B cell (primary cell): ENCODE results near the gene CENPL. TPM values are rescaled to one million over a fixed set of nuclear protein-coding genes. Genes with fewer than 3 reads are reported as not detected.

Experiments
- ATAC-seq: fragments of 200-7000 bp; cut with Tn5 transposase; one replicate; pipeline ENCODE4 v1.10.0; 2021; ENCODE audit warnings: low read depth, mild to moderate bottlenecking, moderate number of reproducible peaks, moderate library complexity
- CTCF ChIA-PET: fragments of 350-600 bp; sonication (Branson Sonifier 250); formaldehyde crosslinking; loops from one replicate; lab custom pipeline; 2021; ENCODE audit warnings: antibody characterized with exemption, inconsistent platforms; lab: Charles Lee
- POLR2A ChIA-PET: fragments of 350-600 bp; sonication (Branson Sonifier 250); formaldehyde crosslinking; loops from one replicate; lab custom pipeline; 2021; ENCODE audit warnings: antibody characterized with exemption; lab: Charles Lee
- DNase-seq: peaks from one replicate; pipeline ENCODE4 v3.0.0; 2013
- H2AFZ ChIP-seq: 2 replicates; pipeline ENCODE4 v1.6.1; 2012; ENCODE audit warnings: mild to moderate bottlenecking, low read depth, low read length; ENCODE audit not compliant: insufficient read depth, poor library complexity, severe bottlenecking
- H3K27ac ChIP-seq, 2 donors: 1 replicate in 1 of 2; 2 replicates in 1 of 2; pipeline ENCODE4 v1.5.1; 2012 to 2013; ENCODE audit warnings: low read length in 2 of 2, mild to moderate bottlenecking in 2 of 2, moderate library complexity in 1 of 2
- H3K27me3 ChIP-seq, 4 experiments: fragments of 200-600 bp in 1 of 4; sonication (generic) in 1 of 4; replicated peaks in 1 of 4; 1 replicate in 2 of 4; 2 replicates in 2 of 4; pipeline versions ENCODE4 v1.6.1 to v1.7.0; 2013 to 2016; ENCODE audit warnings: low read length in 3 of 4, mild to moderate bottlenecking in 2 of 4, mixed read lengths in 1 of 4, moderate library complexity in 1 of 4; ENCODE audit not compliant: insufficient read depth in 4 of 4, control insufficient read depth in 3 of 4; ENCODE audit errors: control extremely low read depth in 1 of 4
- H3K36me3 ChIP-seq, 2 experiments: replicated peaks in 1 of 2; 1 replicate in 1 of 2; 2 replicates in 1 of 2; pipeline versions ENCODE4 v1.6.1 to v1.7.1; 2013; ENCODE audit warnings: low read length in 1 of 2; ENCODE audit not compliant: insufficient read depth in 2 of 2, control insufficient read depth in 1 of 2; ENCODE audit errors: control extremely low read depth in 1 of 2, extremely low read depth in 1 of 2
- H3K4me1 ChIP-seq, 2 donors: fragments of 200-600 bp in 1 of 2; sonication (generic) in 1 of 2; 1 replicate in 1 of 2; 2 replicates in 1 of 2; pipeline versions ENCODE4 v1.5.1 to v1.6.1; 2013 to 2017; ENCODE audit warnings: low read length in 2 of 2; ENCODE audit not compliant: control insufficient read depth in 2 of 2, insufficient read depth in 2 of 2
- H3K4me2 ChIP-seq: replicated peaks from 2 replicates; pipeline ENCODE3; 2012; ENCODE audit warnings: mild to moderate bottlenecking, low read depth, low read length; ENCODE audit not compliant: poor library complexity, severe bottlenecking
- H3K4me3 ChIP-seq, 5 experiments: fragments of 200-600 bp in 1 of 5; sonication (generic) in 1 of 5; 1 replicate in 3 of 5; 2 replicates in 2 of 5; pipeline versions ENCODE4 v1.5.1 to v1.7.0; 2011 to 2016; ENCODE audit warnings: low read length in 4 of 5, mild to moderate bottlenecking in 4 of 5, low read depth in 2 of 5, control low read depth in 1 of 5, moderate library complexity in 1 of 5; ENCODE audit not compliant: insufficient read depth in 1 of 5; ENCODE audit errors: control extremely low read depth in 1 of 5, extremely low read depth in 1 of 5
- H3K79me2 ChIP-seq: fragments of 200-600 bp; sonication (generic); one replicate; pipeline ENCODE4 v1.6.0; 2016; ENCODE audit warnings: low read length; ENCODE audit not compliant: control insufficient read depth, insufficient read depth
- H3K9ac ChIP-seq: fragments of 200-600 bp; sonication (generic); 2 replicates; pipeline ENCODE4 v1.6.1; 2017; ENCODE audit warnings: mild to moderate bottlenecking, low read length, moderate library complexity
- H3K9me3 ChIP-seq, 3 donors: one replicate each; pipeline versions ENCODE4 v1.6.1 to v1.7.1; 2013; ENCODE audit warnings: low read length in 2 of 3; ENCODE audit not compliant: control insufficient read depth in 2 of 3, insufficient read depth in 1 of 3; ENCODE audit errors: control extremely low read depth in 1 of 3
- H4K20me1 ChIP-seq: 2 replicates; pipeline ENCODE4 v1.6.0; 2012; ENCODE audit warnings: mild to moderate bottlenecking, low read length; ENCODE audit not compliant: insufficient read depth, control insufficient read depth, poor library complexity, severe bottlenecking
- H3K27ac Mint-ChIP-seq: one replicate; pipeline ENCODE4 v1.8.0; 2021; ENCODE audit warnings: mixed read lengths
- H3K27me3 Mint-ChIP-seq: one replicate; pipeline ENCODE4 v1.8.0; 2021; ENCODE audit warnings: mixed read lengths
- H3K4me1 Mint-ChIP-seq: one replicate; pipeline ENCODE4 v1.8.0; 2021; ENCODE audit warnings: mixed read lengths
- H3K4me3 Mint-ChIP-seq: one replicate; pipeline ENCODE4 v1.8.0; 2021; ENCODE audit warnings: mixed read lengths
- H3K9me3 Mint-ChIP-seq: one replicate; pipeline ENCODE4 v1.8.0; 2022; ENCODE audit warnings: mixed read lengths; ENCODE audit not compliant: insufficient read depth
- CTCF ChIP-seq: fragments of 200-600 bp; IDR thresholded peaks from one replicate; pipeline ENCODE4 v1.8.0; 2022; ENCODE audit warnings: antibody characterized with exemption, mild to moderate bottlenecking
- EZH2 ChIP-seq: IDR thresholded peaks from 2 replicates; pipeline ENCODE4 v1.6.1; 2012; ENCODE audit warnings: borderline replicate concordance, low read depth, mild to moderate bottlenecking, moderate library complexity, low read length; ENCODE audit not compliant: insufficient read depth, poor library complexity, severe bottlenecking
- WGBS: methylation state at CpG from one replicate; pipeline ENCODE4 v1.1.5; 2013; ENCODE audit warnings: missing lambda C conversion rate; ENCODE audit not compliant: insufficient coverage; 5-methylcytosine and 5-hydroxymethylcytosine counted together
- intact Hi-C: fragments of 100-400 bp; cut with micrococcal nuclease; formaldehyde crosslinking; loops from one replicate; pipeline ENCODE4 v1.10.0; 2022
- polyA plus RNA-seq: library from polyadenylated mRNA; depleted of rRNA; stranded (reverse); fragments of >200 nt; gene quantifications from 2 replicates; pipeline ENCODE4 v1.2.3, GENCODE V29; 2012
- total RNA-seq, 2 donors: library from RNA; stranded (reverse); fragments of 120-200 nt in 1 of 2; gene quantifications; 1 replicate in 1 of 2; 2 replicates in 1 of 2; pipeline versions ENCODE4 v1.2.3 to v1.2.4, GENCODE V29; 2013 to 2022

The CENPL gene
- total and polyA plus RNA-seq, 2 donors (not counting 1 experiment from before 2014, with no cell fraction given), result 3.2 to 9.7 TPM

- Histone ChIP-seq H3K36me3 (peaks cover 2 to 52% of the 10 kb centered on the region in 2 experiments), H2AFZ (no peak overlapping the region), H3K79me2 (no peaks in the 10 kb centered on the region), H3K4me1 (no peaks in the 10 kb centered on the region), H3K4me2 (no peak overlapping the region), H3K27ac (no peak overlapping the region), H3K9ac (no peak overlapping the region), H3K4me3 (no peak overlapping the region), H4K20me1 (no peaks in the 10 kb centered on the region), H3K9me3 (peaks cover 3 to 4% (median 3%) of the 10 kb centered on the region in 3 donors), H3K27me3 (no peaks in the 10 kb centered on the region)
- ATAC-seq (no peak), DNase-seq (no peak)
- H3K4me3 Mint-ChIP-seq, result no peak overlapping the region
- TF ChIP-seq CTCF, result no peak
- no peak for TF ChIP-seq EZH2
- H3K27ac Mint-ChIP-seq, result no peak overlapping the region
- ChIA-PET POLR2A (no interaction called here), CTCF (no interaction called here)
- intact Hi-C loops, result no loop called here
- 94% methylated on average over 2 of the region's 5 CpGs for WGBS
- no peaks in the 10 kb centered on the region for H3K4me1 Mint-ChIP-seq
- peaks cover 5% of the 10 kb centered on the region for H3K9me3 Mint-ChIP-seq
- H3K27me3 Mint-ChIP-seq, result no peaks in the 10 kb centered on the region
Measured at GRCh38 chr1:173758980-173759379, 65.7 kb downstream of the CENPL start.

GRCh38 chr1:173758110-173758509 lies 66.6 kb downstream of the CENPL start:
- Histone ChIP-seq H3K4me3 (no peak overlapping the region), H3K9me3 (peaks cover 1 to 4% (median 3%) of the 10 kb centered on the region in 3 donors), H3K4me1 (no peaks in the 10 kb centered on the region), H3K36me3 (peaks cover 5 to 60% of the 10 kb centered on the region in 2 experiments), H2AFZ (no peak overlapping the region), H3K4me2 (no peak overlapping the region), H3K79me2 (no peaks in the 10 kb centered on the region), H3K9ac (no peak overlapping the region), H4K20me1 (no peaks in the 10 kb centered on the region), H3K27ac (no peak overlapping the region), H3K27me3 (no peaks in the 10 kb centered on the region)
- CTCF ChIA-PET, result interaction anchor here (0.7 kb wide), 1 partner anchor 988 kb away, joined by 3 read pairs; no protein-coding TSS in a partner anchor
- Mint-ChIP-seq H3K4me3 (no peak overlapping the region), H3K27me3 (no peaks in the 10 kb centered on the region), H3K27ac (no peak overlapping the region), H3K9me3 (peaks cover 2% of the 10 kb centered on the region), H3K4me1 (no peaks in the 10 kb centered on the region)
- ATAC-seq (no peak), DNase-seq (no peak)
- WGBS, result 100% methylated on average over 3 of the region's 7 CpGs
- POLR2A ChIA-PET, result no interaction called here
- intact Hi-C loops, result no loop called here
- no peak for TF ChIP-seq EZH2
- TF ChIP-seq CTCF, result no peak
